RKO (cell line): ENCODE measurements around the gene PPP1R14B.
A peak's percentile ranks its signal among the peaks of the same experiment; 100 is the strongest.

ENCODE experiments used
- DNase-seq: peaks from one replicate; pipeline ENCODE4 v3.0.0-alpha.2; 2016; ENCODE audit warnings: low spot score

The PPP1R14B gene

GRCh38 chr11:64245797-64246620 is 734 bp downstream of the PPP1R14B start:
- DNase-seq = peak; percentile 95

GRCh38 chr11:64245401-64245796 is 1.3 kb downstream of the PPP1R14B start:
- DNase-seq = peak; percentile 42

- peak; percentile 34 for DNase-seq
Observed at GRCh38 chr11:64244966-64245365, 1.8 kb downstream of the PPP1R14B start.

- no peak for DNase-seq
Observed at GRCh38 chr11:64244107-64244506, 2.6 kb downstream of the PPP1R14B start.

- DNase-seq = no peak
Observed at GRCh38 chr11:64243236-64243854, 3.4 kb downstream of the PPP1R14B start.

GRCh38 chr11:64241491-64242374 is 5.0 kb downstream of the PPP1R14B start:
- peak; percentile 97 for DNase-seq

- DNase-seq = no peak
Observed at GRCh38 chr11:64241241-64241490, 5.6 kb downstream of the PPP1R14B start.

GRCh38 chr11:64240435-64241240 is 6.1 kb downstream of the PPP1R14B start, which contains the start of gene FKBP2:
Gene FKBP2, plus strand, starts transcription at chr11:64241095. Its CDS starts 1,293 bp downstream, at chr11:64242388.
- peak; percentile 96 for DNase-seq

GRCh38 chr11:64239662-64240434 is 6.9 kb downstream of the PPP1R14B start:
- peak; percentile 45 for DNase-seq

- no peak for DNase-seq
Observed at GRCh38 chr11:64238999-64239398, 7.7 kb downstream of the PPP1R14B start.

GRCh38 chr11:64238076-64238475 is 8.7 kb downstream of the PPP1R14B start:
- no peak for DNase-seq

GRCh38 chr11:64237484-64237951 is 9.2 kb downstream of the PPP1R14B start:
- no peak for DNase-seq

- no peak for DNase-seq
Observed at GRCh38 chr11:64235437-64236161, 11.1 kb downstream of the PPP1R14B start.

GRCh38 chr11:64234647-64235379 is 11.9 kb downstream of the PPP1R14B start:
- peak; percentile 51 for DNase-seq

GRCh38 chr11:64233913-64234586 is 12.7 kb downstream of the PPP1R14B start, which contains the start of gene VEGFB:
Gene VEGFB, plus strand, starts transcription at chr11:64234584. Its CDS starts 250 bp downstream, at chr11:64234834.
- DNase-seq = peak; percentile 59

GRCh38 chr11:64232967-64233315 is 13.8 kb downstream of the PPP1R14B start:
- DNase-seq = no peak

GRCh38 chr11:64232182-64232966 is 14.4 kb downstream of the PPP1R14B start:
- no peak for DNase-seq

- no peak for DNase-seq
Observed at GRCh38 chr11:64231546-64231945, 15.2 kb downstream of the PPP1R14B start.
